GM19397 (cell line): ENCODE data around the gene GNAL.
"Not testable (repeated sequence)": the region's sequence is repeated elsewhere in the genome, so short reads cannot be mapped to it uniquely, and the experiment has no call there.

Experiments
- ATAC-seq: cut with Tn5 transposase; IDR thresholded peaks from one replicate; pipeline ENCODE4 v1.9.1; 2021; ENCODE audit warnings: mild to moderate bottlenecking, moderate library complexity; ENCODE audit not compliant: unreplicated experiment

Gene GNAL

DNA sequence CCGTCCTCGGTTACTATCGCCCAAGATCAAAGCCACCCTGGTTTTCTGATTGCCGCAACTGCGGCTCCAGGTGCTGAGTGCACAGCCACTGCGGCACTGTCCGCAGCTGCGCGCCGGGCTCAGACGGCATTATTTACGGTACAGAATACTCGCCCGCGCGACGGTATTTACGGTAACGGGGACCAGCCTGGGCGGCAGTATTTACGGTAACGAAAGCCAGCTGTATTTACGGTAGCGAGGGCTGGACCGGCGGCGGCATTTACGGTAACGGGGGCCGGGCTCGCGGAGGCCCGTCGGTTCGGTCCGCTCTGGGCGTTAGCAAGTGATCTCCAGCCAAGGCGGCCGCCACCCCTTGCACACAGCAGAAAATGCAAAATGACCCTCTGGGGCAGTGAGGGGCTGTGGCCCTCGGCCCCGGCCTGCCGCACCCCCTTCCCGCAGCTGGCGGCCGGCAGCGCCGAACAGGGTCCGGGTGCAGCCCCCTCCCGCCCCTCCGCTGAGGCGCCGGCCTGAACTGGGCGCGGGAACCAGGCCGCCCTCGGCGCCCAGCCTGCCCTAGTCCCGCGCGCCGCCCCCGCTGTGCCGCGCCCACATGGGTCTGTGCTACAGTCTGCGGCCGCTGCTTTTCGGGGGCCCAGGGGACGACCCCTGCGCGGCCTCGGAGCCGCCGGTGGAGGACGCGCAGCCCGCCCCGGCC lies at the start of gene GNAL:
Gene GNAL, plus strand, starts transcription at position 293 of the 697 bp plus-strand sequence. Its CDS starts 300 bp downstream, at position 593.
- ATAC-seq: peak; percentile 74

DNA sequence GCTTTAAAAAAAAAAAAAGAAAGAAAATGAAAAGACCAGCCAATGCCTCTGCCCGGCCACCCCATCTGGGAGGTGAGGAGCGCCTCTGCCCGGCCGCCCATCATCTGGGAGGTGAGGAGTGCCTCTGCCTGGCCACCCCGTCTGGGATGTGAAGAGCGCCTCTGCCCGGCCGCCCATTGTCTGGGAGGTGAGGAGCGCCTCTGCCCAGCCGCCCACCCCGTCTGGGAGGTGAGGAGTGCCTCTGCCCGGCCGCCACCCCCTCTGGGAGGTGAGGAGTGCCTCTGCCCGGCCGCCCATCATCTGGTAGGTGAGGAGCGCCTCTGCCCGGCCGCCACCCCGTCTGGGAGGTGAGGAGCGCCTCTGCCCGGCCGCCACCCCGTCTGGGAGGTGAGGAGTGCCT lies 41.8 kb upstream of the GNAL start:
- not testable (repeated sequence) for ATAC-seq

DNA sequence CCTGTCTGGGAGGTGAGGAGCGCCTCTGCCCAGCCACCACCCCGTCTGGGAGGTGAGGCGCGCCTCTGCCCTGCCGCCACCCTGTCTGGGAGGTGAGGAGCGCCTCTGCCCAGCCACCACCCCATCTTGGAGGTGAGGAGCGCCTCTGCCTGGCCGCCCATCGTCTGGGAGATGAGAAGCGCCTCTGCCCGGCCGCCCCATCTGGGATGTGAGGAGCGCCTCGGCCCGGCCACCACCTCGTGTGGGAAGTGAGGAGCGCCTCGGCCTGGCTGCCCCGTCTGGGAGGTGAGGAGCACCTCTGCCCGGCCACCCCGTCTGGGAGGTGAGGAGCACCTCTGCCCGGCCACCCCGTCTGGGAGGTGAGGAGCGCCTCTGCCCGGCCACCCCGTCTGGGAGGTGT lies 41.3 kb upstream of the GNAL start:
- ATAC-seq: not testable (repeated sequence)

DNA sequence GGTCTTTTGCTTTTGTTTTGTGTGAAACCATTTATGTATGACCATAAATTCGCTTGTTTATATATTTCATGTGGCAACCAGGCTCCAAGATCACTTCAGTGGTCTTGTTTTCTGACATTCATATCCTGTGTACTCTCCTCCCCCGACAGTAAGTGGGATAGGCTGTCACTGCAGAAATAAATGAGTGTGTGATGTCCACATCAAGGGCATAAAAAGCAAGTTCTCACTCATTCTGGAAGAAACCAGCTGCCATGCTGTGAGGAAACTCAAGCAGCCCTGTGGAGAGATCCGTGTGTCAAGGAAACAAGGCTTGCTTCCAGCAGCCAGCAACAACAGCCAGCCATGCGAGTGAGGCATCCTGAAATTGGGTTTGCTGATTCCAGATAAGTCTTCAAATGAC lies 39.2 kb upstream of the GNAL start:
- ATAC-seq: no peak

DNA sequence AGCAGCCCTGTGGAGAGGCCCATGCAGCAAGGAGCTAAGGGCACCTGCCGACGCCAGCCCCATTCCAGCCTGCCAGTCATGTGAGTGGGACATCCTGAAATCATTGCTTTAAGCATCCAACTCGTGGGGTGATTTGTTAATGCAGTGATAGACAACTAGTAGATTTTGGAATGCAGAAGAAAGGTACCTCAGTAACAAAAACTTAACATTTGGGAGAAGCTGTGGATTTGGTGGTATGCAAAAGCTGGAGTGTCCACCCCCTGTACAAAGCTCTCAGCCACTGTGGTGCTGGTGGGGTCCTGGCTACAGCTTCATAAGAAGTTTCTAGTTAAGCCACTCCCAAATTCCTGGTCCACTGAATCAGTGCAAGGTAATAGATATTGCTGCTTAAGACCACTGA lies 37.2 kb upstream of the GNAL start:
- no peak for ATAC-seq

DNA sequence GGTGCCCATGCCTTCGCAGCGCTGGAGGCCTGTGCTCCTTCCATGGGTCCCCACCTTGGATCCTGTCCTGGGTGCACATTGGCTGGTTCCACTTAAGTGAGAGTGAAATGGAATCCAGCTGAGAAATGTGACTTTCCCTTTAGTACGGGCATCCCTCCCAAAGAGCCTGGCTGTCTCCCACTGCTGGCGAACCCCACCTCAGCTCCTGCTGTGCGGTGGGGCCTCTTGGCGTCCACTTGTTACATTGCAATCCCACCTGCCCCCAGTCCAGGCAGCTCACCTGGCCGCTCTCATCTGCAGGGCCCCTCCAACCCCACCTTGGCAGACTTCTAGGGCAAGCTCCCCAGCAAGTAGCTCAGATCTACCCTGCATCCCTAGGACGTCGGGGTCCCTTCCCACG lies 35.5 kb upstream of the GNAL start:
- ATAC-seq: no peak

DNA sequence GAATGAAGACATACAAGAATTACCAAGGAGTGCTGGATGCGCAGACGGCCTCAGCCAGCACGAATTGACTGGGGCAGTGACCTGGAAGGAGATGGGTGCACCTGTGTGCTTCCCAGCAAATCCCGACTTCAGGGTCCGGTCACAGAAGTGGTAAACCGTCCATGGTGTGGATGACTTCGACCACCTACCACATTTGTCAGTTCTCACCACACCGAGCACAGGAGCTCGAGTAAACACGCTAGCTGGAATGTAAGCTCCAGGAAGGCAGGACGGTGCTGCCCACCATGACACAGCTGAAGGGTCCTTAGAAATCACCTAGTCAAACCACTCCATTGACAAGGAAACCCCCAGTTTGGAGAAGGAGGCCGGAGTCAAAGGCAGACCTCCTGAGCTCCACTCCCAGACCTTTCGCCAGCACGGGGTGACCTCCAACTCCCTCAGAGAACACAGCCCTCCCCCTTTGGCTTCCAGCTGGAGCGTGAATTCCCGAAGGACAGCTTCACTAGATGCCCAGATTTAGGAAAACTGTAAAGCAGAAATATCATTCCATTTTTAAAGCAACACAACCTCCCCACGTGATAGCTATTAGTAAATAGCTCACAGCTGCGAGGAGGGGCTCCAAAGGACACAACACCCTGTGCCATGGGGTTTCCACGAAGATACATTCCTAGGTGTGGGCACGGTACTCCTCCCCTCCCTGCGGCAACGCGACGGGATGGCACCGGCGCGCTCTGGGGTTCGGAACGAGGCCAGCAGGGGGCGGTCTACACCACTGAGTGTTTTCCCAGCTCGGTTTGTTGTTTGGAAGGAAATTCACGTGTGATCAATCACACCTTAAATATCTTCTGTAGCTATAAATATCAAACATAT lies 34.1 kb upstream of the GNAL start:
- ATAC-seq: no peak

DNA sequence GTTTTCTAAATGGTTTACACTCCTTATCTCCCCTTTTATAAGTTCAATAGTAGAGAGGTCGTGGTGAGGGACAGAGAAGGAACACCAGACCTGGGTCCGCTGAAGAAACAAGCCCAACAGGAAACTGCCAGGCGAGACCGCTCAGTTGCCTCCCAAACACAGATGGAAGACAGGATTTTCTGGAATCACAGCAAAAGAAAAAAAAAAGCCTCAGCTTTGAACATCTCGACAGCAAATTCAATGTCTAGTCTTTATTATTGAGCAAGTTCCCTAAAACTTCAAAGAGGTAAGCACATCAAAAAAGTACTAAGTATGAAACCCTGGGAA lies 33.5 kb upstream of the GNAL start:
- no peak for ATAC-seq

DNA sequence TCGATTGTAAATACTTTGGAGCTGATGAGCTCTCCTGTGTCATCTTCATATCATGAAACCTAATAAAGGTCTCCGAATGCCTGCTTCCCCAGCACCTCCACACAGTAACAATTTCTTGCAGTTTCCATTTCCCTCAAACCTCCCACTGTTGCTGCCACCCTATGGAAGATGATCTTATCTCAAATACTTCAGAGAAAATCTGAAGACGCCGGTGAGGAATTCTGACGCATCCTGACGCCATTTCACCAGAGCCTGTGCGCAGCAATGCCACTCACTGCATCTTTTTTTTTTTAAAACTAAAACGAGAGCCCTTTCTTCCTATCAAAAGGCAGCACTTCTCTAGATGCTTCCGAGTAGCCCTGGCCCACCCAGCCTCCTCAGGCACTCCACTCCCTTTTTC lies 31.9 kb upstream of the GNAL start:
- ATAC-seq: no peak

DNA sequence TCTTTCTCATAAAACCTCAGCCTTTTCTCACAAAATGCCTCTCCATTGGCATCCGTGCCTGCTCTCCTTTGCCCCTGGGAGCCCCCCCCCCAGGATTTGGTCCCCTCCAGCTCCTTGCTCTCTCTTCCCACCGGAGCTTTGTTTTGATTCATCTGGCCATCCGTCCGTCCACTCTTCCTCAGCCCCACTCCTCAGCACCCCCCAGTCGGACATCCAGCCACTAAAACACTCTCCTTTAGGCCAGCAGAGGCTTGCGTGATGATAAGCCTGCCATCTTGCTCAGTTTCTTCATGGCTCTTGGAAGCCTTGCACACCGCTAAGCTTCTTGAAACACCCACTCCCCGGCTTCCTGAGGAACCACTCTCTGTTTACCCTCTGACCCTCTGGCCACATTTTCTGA lies 31.5 kb upstream of the GNAL start:
- no peak for ATAC-seq

DNA sequence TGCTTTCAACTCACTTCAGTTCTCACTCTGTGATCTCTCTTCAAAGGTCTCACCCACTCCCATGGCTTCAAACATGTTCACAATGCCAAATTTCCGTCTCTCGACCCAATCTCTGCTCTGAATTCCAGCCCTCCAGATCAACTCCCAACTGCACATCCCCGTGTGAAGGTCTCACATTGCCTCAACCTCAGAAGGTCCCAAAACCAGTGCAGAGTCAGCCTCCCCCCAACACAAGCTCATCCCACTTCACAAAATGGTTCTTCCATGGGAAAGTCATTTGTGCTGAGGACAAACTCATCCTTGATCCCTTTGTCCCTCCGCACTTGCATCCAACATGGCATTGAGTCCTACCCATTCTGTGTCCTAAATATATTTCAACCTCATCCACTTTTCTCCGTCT lies 31.0 kb upstream of the GNAL start:
- no peak for ATAC-seq

DNA sequence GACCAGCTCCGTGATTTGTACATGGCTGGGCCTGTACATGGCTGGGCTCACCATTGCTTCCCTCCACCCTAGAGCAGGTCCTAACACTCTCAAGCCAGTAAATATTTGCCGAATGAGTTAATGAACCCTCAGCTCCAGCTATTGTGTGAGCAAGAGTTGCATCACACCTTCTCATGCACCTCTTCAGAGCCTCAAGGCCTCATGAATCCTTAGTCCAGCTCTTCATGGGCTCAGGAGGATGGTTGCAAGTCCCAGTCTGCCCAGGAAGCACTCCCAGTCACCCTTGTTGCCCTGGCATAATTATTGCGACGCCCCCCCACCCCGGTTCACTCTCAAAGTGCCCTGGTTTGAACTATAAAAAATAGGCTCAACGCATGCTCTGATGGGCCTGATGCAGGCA lies 30.1 kb upstream of the GNAL start:
- no peak for ATAC-seq

DNA sequence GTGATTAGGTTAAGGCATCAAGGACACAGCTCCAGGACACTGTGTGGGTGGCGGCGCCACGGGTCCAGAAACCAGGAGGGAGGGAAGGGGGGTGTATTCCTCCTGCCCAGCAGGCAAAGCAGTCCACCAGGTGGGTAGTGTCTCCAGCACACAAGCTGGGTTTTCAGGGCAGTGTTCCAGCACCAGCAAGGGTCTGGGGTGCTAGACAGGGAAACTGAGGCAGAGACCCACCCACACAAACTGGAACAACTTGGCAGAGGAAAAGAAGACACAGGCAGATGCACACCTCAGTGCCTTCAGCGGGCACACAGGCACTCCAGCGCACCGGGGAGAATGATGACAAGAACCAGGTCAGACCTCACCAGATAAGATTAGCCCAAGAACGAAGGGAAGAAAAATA lies 28.4 kb upstream of the GNAL start:
- ATAC-seq: no peak

DNA sequence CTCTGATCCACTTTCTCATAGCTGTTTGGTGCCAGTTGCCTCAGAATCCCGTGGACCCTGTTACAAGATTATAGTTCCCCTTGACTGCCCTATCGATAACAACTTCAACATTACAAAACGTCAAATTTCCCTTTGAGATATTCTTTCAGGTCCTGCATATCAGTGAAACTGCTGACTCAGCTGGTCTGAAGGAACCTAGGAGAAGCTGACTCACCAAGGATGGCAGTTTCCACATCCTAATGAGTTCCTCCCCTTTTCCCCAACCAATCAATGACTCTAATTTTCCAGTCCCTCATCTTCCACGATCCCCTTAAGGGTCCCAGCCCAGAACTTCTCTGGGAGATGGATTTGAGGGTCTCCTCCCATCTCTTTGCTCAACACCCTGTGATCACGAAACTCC lies 27.6 kb upstream of the GNAL start:
- no peak for ATAC-seq

DNA sequence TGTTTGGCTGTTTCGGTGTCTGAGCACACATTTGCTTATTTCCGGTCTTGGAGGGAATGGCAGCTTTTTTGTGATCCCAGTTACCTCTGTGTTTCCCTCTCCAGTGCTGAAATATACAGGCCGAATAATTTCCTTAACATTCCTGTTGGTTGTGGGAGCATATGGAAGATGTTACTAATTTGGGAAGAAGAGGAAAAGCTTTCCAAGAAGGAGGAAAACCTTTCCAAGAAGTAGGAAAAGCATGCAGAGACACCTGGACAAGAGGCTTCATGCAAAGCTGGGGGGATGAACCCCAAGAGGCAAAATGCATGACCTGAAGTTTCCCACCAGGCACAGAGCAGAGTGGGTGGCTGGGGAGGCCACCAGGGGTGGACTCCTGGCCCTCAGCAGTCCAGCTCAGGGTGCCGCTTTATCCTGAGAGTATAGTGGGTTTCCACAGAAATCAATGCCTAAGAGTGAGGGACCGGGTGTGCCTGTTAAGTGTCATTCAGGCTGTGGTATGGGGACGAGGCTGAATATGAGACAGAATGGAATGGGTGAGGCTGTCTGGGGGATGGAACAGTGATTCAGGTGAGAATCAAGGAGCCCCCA lies 25.5 kb upstream of the GNAL start:
- no peak for ATAC-seq

DNA sequence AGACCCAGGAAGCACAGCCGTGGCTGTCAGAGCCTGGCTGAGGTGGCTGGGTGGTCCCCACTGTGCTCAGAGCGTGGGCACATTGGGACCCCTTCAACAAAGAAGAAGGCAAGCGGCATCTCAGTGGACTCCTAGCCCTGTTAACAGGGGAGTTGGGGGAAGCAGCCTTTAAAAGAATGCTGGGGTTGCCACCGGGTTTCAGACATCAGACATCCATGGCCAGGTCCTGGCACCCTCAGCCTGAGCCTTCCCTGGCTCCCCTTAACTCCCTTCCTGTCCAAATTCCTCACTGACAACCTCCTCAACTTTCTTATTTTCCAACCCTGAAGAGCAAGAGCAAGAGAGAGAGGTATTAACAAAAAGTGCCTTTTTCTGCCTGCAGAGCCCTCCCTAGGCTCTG lies 24.8 kb upstream of the GNAL start:
- no peak for ATAC-seq

DNA sequence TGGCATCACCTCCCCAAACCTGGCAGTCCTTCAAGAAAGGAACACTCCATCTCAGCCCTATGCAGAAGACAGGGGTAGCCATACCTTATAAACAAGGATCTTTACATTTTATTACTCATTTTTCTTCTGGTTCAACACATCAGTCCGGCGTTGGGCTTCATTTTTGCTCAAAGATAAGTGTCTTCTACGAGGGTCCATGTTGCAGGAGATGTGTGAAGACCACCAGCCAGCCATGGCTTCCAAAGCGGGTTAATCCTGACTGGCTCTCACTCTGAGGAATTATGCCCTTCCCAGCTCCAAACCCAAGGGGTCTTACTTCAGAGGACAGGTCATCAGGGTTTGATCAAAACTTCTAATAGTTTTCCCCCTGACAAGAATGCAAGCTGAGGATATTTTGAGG lies 23.9 kb upstream of the GNAL start:
- no peak for ATAC-seq

DNA sequence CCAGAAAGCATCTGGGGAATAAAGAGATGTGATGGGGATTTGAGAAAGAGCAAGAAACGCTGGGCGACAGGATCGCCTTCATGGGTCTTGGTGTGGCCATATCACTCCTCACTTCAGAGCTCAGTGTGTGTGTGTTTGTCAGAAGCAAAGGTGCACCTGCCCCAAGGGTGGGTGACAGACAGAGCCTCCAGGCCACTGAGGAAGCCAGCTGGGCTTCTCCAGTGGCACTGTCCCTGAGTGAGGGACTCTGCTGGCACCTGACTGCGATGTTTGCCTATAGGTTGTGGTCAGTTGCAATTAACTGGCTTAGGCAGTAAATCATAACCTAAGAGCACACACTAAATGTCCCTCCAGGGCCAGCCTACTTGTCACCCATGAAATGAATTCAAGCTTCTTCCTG lies 23.5 kb upstream of the GNAL start:
- ATAC-seq: no peak

DNA sequence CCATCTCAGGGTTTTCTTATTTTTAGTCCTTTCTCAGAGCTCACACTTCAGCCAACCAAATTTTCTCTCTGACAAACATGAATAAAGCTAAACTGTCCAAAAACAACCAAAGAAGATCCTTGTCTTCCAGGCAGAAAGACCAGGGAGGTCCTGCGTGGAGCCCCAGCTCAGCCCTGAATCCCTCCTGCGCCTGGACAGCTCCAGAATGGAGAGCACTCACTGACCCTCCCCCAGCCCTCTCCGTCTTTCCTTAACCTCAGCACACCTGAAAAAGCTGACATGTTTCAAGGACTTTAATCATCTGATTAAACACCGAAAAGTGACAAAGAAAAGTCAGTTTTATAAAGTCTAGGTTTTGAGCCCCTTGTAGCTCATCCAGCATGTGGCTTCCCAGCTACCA lies 22.9 kb upstream of the GNAL start:
- ATAC-seq: no peak

DNA sequence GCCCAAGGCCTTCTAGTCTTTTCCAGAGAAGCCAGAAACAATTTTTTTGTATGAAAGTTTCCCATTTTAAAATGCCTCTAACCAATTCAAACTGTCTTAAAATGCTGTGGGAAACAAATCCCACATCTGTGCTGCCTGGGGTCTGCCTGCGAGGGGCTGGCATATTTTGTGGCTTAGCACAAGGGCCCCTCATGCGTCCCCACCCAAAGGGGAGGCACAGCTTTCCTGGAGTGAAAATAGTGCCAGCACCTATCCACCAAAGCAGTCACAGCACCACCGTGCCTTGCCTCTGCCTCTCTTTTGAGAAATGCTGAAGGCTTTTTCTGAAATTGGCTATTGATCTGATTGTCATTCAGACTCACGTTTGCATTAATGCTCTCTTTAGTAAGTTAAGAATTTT lies 22.2 kb upstream of the GNAL start:
- ATAC-seq: no peak

DNA sequence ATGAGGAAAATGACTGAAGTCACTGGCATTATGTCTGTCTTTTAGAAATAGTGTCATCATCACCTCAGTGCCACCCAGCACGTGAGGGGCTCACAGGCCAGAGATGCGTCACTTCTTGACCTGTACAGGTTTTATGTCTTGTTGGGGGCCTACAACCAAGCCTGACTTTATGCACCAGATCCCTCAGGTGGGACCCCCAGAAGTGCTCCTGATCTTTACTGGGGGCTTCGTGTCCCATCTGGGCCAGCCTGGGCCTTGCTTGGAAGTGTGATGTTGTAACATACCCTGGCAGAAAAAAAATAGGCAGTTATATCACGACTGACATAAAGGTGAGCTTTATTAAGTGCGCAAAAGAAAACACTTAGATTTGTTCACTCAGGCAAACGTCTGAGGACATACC lies 21.5 kb upstream of the GNAL start:
- no peak for ATAC-seq

DNA sequence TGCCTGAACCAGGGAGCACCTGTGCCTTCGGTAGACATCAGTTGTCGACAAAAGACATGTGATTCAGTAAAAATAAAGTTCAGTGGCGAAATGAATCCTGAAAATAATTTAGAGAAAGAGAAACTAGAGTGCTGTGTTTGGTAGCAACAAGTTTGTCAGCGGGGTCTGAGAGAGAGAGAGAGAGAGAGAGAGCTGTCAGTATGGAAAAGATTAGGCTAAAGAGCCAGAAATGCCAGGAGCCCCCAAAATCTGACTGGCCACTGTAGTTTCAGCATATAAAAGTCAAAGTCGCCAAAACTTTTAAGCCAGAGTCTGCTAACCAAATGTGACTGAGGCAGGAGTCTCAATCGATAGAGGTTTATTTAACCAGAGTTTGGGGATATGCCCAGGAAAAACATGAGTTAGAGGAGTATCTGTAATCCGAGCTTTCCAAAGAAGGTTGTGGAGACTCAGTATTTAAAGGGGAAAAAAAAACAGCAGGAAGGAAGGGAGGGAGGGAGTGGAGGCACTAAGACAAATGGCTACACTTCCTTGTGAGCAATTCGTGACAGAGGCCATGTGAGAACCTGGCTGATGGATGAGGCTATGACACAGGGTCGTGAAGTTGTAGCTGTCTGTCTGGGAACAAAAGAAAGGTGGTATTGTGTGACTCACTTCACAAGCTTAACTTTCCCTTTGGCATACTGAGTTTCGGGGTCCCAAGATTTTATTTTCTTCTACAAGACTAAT lies 20.5 kb upstream of the GNAL start:
- ATAC-seq: no peak
